ENCODE results near the gene SYNJ1. TPM values are rescaled to one million over a fixed set of nuclear protein-coding genes. Genes with fewer than 3 reads are reported as not detected.
"Not testable (repeated sequence)": the region's sequence is repeated elsewhere in the genome, so short reads cannot be mapped to it uniquely, and the experiment has no call there.

Gene SYNJ1
- total RNA-seq, 3 donors from 2014 or later (not counting 1 experiment from before 2014, with no cell fraction given): 16.2 to 22.4 (median 20.1) TPM

DNA sequence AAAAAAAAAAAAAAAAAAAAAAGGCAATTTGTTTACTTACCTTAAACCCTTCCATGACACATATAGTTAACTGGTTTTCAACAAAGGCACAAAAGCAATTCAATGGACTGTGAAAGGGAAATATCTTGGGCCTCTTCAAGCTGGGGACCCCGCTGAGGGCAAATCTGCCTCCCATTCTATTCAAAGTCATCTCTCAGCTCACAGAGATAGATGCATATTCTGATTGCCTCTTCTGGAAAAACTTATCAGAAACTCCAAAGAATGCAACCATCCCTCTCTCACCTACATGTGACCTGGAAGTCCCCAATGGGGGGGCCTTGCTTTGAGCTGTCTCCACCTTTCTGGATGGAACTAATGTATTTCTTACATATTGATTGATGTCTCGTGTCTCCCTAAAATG lies 12.1 kb upstream of the SYNJ1 start:
- Mint-ChIP-seq H3K4me3 (no peak overlapping the region), H3K36me3 (peaks cover 42% of the 10 kb centered on the region), H3K4me1 (no peaks in the 10 kb centered on the region), H3K27ac (no peak overlapping the region), H3K9me3 (no peaks in the 10 kb centered on the region), H3K27me3 (ENCODE audit: low read depth in 2 of 2) (no peaks in the 10 kb centered on the region)
- ATAC-seq (no peak), DNase-seq (no peak)
- intact Hi-C loops (cut with micrococcal nuclease): no loop called here
- Histone ChIP-seq H3K36me3 (ENCODE audit: control insufficient read depth, insufficient read depth, low read length) (peaks cover 67% of the 10 kb centered on the region), H3K4me1 (ENCODE audit: control insufficient read depth, insufficient read depth, low read length) (no peaks in the 10 kb centered on the region), H3K27ac (ENCODE audit: low read length) (no peak overlapping the region), H3K9me3 (ENCODE audit: control insufficient read depth, insufficient read depth, low read length) (no peaks in the 10 kb centered on the region), H3K4me3 (ENCODE audit: low read length) (no peak overlapping the region), H3K27me3 (ENCODE audit: control insufficient read depth, insufficient read depth, low read length) (no peaks in the 10 kb centered on the region)
- WGBS (ENCODE audit: insufficient coverage): 100% methylated on average over 2 of the region's 2 CpGs
- TF ChIP-seq, protein P1, sequence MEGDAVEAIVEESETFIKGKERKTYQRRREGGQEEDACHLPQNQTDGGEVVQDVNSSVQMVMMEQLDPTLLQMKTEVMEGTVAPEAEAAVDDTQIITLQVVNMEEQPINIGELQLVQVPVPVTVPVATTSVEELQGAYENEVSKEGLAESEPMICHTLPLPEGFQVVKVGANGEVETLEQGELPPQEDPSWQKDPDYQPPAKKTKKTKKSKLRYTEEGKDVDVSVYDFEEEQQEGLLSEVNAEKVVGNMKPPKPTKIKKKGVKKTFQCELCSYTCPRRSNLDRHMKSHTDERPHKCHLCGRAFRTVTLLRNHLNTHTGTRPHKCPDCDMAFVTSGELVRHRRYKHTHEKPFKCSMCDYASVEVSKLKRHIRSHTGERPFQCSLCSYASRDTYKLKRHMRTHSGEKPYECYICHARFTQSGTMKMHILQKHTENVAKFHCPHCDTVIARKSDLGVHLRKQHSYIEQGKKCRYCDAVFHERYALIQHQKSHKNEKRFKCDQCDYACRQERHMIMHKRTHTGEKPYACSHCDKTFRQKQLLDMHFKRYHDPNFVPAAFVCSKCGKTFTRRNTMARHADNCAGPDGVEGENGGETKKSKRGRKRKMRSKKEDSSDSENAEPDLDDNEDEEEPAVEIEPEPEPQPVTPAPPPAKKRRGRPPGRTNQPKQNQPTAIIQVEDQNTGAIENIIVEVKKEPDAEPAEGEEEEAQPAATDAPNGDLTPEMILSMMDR (IDR thresholded peaks at IDR 0.05): no peak

DNA sequence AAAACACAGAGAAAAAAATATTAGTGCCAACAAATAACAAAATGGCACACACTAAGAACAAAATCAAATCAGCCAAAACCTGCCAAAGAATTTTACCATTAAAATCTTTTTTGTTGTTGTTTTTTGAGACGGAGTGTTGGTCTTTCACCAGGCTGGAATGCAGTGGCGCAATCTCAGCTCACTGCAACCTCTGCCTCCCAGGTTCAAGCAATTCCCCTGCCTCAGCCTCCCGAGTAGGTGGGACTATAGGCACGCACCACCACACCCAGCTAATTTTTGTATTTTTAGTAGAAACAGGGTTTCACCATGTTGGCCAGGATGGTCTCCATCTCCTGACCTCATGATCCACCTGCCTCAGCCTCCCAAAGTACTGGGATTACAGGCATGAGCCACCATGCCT lies 8.3 kb upstream of the SYNJ1 start:
- H3K27me3 ChIP-seq (ENCODE audit: control insufficient read depth, insufficient read depth, low read length); H3K27ac Mint-ChIP-seq; H3K27ac ChIP-seq (ENCODE audit: low read length); H3K4me1 ChIP-seq (ENCODE audit: control insufficient read depth, insufficient read depth, low read length); H3K4me3 ChIP-seq (ENCODE audit: low read length); H3K4me3 Mint-ChIP-seq; H3K36me3 Mint-ChIP-seq; H3K4me1 Mint-ChIP-seq; ATAC-seq; H3K27me3 Mint-ChIP-seq (ENCODE audit: low read depth in 2 of 2); H3K9me3 Mint-ChIP-seq; intact Hi-C loops (cut with micrococcal nuclease); H3K9me3 ChIP-seq (ENCODE audit: control insufficient read depth, insufficient read depth, low read length); DNase-seq: not testable (repeated sequence)
- 100% methylated on average over 2 of the region's 4 CpGs for WGBS (ENCODE audit: insufficient coverage)
- H3K36me3 ChIP-seq (ENCODE audit: control insufficient read depth, insufficient read depth, low read length): peaks cover 36% of the 10 kb centered on the region

DNA sequence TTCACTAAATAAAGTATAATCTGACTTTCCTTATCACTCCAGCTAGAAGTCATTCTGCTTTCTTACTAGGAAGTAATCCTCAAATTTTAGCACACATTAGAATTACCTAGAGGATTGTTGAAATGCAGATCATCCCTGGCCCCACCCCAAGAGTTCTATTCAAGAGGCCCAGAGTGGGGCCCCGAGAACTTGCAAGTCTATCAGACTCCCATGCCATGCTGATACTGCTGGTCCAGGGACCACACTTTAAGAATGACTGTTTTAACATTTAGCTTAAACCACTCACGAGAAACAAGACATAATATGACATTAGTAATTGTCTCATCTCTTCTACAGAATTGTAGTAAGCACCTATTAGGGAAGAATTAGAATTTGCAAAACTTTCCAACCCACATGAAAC lies 7.7 kb upstream of the SYNJ1 start:
- Histone ChIP-seq H3K27me3 (ENCODE audit: control insufficient read depth, insufficient read depth, low read length) (no peaks in the 10 kb centered on the region), H3K4me1 (ENCODE audit: control insufficient read depth, insufficient read depth, low read length) (no peaks in the 10 kb centered on the region), H3K4me3 (ENCODE audit: low read length) (no peak overlapping the region), H3K9me3 (ENCODE audit: control insufficient read depth, insufficient read depth, low read length) (no peaks in the 10 kb centered on the region), H3K27ac (ENCODE audit: low read length) (no peak overlapping the region), H3K36me3 (ENCODE audit: control insufficient read depth, insufficient read depth, low read length) (peaks cover 32% of the 10 kb centered on the region)
- Mint-ChIP-seq H3K4me1 (no peaks in the 10 kb centered on the region), H3K4me3 (no peak overlapping the region), H3K27ac (no peak overlapping the region), H3K9me3 (no peaks in the 10 kb centered on the region), H3K36me3 (peaks cover 3% of the 10 kb centered on the region), H3K27me3 (ENCODE audit: low read depth in 2 of 2) (no peaks in the 10 kb centered on the region)
- DNase-seq: no peak
- intact Hi-C loops (cut with micrococcal nuclease): no loop called here
- TF ChIP-seq, protein P1 (IDR thresholded peaks at IDR 0.05): no peak
- 86% methylated on average over 2 of the region's 2 CpGs for WGBS (ENCODE audit: insufficient coverage)
- ATAC-seq: no peak

DNA sequence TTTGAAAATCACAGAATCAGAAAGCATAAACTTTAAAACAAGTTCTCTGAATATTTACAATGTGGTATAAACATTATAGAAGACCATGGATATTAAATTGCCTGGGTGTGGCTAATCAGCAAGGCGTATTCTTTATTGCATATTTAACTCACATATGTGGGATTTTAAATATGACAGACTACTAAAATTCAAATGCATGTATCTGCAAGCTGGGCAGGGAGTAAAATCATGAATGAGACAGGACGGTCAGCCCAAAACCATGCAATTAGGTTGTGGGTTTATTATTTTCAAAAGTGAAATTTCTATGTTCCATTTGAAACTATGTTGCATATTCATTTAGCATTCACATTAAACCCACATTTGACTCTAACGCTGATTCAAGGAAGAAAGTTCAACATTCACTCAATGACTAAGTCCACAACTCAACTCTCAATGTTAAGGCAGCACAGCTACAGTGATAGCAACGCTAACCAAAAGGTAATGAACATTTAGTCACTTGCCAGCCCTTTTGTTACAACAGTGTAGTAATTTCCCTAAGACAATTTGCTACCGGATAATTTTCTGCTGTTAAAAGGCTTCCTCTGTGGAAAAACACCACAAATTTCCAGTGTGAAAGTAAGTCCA lies 6.3 kb upstream of the SYNJ1 start:
- Mint-ChIP-seq H3K27me3 (ENCODE audit: low read depth in 2 of 2) (no peaks in the 10 kb centered on the region), H3K9me3 (no peaks in the 10 kb centered on the region), H3K27ac (no peak overlapping the region), H3K4me3 (no peak overlapping the region), H3K4me1 (no peaks in the 10 kb centered on the region), H3K36me3 (no peaks in the 10 kb centered on the region)
- H3K9me3 ChIP-seq (ENCODE audit: control insufficient read depth, insufficient read depth, low read length): no peaks in the 10 kb centered on the region
- no peaks in the 10 kb centered on the region for H3K27me3 ChIP-seq (ENCODE audit: control insufficient read depth, insufficient read depth, low read length)
- ATAC-seq (no peak), DNase-seq (no peak)
- TF ChIP-seq, protein P1 (IDR thresholded peaks at IDR 0.05): no peak
- H3K27ac ChIP-seq (ENCODE audit: low read length): no peak overlapping the region
- peaks cover 32% of the 10 kb centered on the region for H3K36me3 ChIP-seq (ENCODE audit: control insufficient read depth, insufficient read depth, low read length)
- H3K4me3 ChIP-seq (ENCODE audit: low read length): no peak overlapping the region
- 78% methylated on average over 3 of the region's 5 CpGs for WGBS (ENCODE audit: insufficient coverage)
- H3K4me1 ChIP-seq (ENCODE audit: control insufficient read depth, insufficient read depth, low read length): no peaks in the 10 kb centered on the region
- intact Hi-C loops (cut with micrococcal nuclease): no loop called here
